ENCODE data around the gene CINP. TPM values are rescaled to one million over a fixed set of nuclear protein-coding genes. Genes with fewer than 3 reads are reported as not detected.

CINP gene
- total and polyA plus RNA-seq, 2 of the 13 experiments (the other 11 are each of a cell fraction or from before 2014, with no cell fraction given): 32.8 to 42.8 TPM

GRCh38 chr14:102320671-102321455 is 41.8 kb downstream of the CINP start (continued):
- TF ChIP-seq ARID5B (CRISPR knock-in tag; IDR thresholded peaks at IDR 0.05) (peak; percentile 27; the same call in 1 of the 2 replicates), ZNF20 (CRISPR knock-in tag; IDR thresholded peaks at IDR 0.05) (no peak), KDM1A (CRISPR knock-in tag; IDR thresholded peaks at IDR 0.05) (0 out of 2 replicates have a peak, but pooled peaks have one; percentile 16), TARDBP (CRISPR knock-in tag; IDR thresholded peaks at IDR 0.05) (peak; percentile 44; the same call in 1 of the 2 replicates), FOXO1 (CRISPR knock-in tag; IDR thresholded peaks at IDR 0.05) (peak; percentile 25), ZMAT3 (CRISPR knock-in tag; conservative IDR thresholded peaks at IDR 0.05) (no peak), FOXA3 (CRISPR knock-in tag; IDR thresholded peaks at IDR 0.05) (peak; percentile 58), PHF8 (CRISPR knock-in tag; IDR thresholded peaks at IDR 0.05) (peak; percentile 16; the same call in 1 of the 2 replicates), PATZ1 (CRISPR knock-in tag; IDR thresholded peaks at IDR 0.05) (peak; percentile 50), ZBTB21 (CRISPR knock-in tag; IDR thresholded peaks at IDR 0.05) (no peak), ZNF33B (CRISPR knock-in tag; IDR thresholded peaks at IDR 0.05) (0 out of 2 replicates have a peak, but pooled peaks have one; percentile 20), CSRNP1 (CRISPR knock-in tag; IDR thresholded peaks at IDR 0.05) (peak; percentile 27; the same call in 1 of the 2 replicates), ZNF691 (CRISPR knock-in tag; IDR thresholded peaks at IDR 0.05; ENCODE audit: borderline replicate concordance, low read depth) (peak; percentile 65; the same call in 1 of the 2 replicates), YEATS4 (CRISPR knock-in tag; IDR thresholded peaks at IDR 0.05; ENCODE audit: borderline replicate concordance) (peak; percentile 15; the same call in 1 of the 2 replicates), HOXA3 (CRISPR knock-in tag; IDR thresholded peaks at IDR 0.05) (peak; percentile 72; the same call in 1 of the 2 replicates), STAT6 (CRISPR knock-in tag; IDR thresholded peaks at IDR 0.05; ENCODE audit: borderline replicate concordance) (peak; percentile 29; the same call in 1 of the 2 replicates)
